Esophagus squamous epithelium (tissue), 5 donors: ENCODE data around the gene NTNG2. TPM values are rescaled to one million over a fixed set of nuclear protein-coding genes. Genes with fewer than 3 reads are reported as not detected.

Source experiments
- DNase-seq: peaks from one replicate; lab custom pipeline; 2025; lab: John Stamatoyannopoulos, UW
- H3K27ac ChIP-seq, 4 donors: fragments of 200-600 bp; sonication (generic); one replicate each; pipeline ENCODE4 v1.5.1; 2016 to 2019; ENCODE audit warnings: mild to moderate bottlenecking in 1 of 4
- H3K27me3 ChIP-seq, 4 donors: fragments of 200-600 bp; sonication (generic); 1 replicate in 3 of 4; 2 replicates in 1 of 4; pipeline versions ENCODE4 v1.5.1 to v1.6.0; 2017 to 2021; ENCODE audit warnings: antibody characterized with exemption in 1 of 4
- H3K36me3 ChIP-seq, 3 donors: fragments of 200-600 bp; sonication (generic); one replicate each; pipeline ENCODE4 v1.5.1; 2016 to 2019
- H3K4me1 ChIP-seq, 3 donors: fragments of 200-600 bp; sonication (generic); one replicate each; pipeline ENCODE4 v1.5.1; 2017 to 2019
- H3K4me3 ChIP-seq, 4 donors: fragments of 200-600 bp; sonication (generic); 1 replicate in 3 of 4; 2 replicates in 1 of 4; pipeline ENCODE4 v1.5.1; 2016 to 2019; ENCODE audit warnings: mild to moderate bottlenecking in 2 of 4, moderate library complexity in 1 of 4
- H3K9me3 ChIP-seq, 3 donors: fragments of 200-600 bp; sonication (generic); one replicate each; pipeline ENCODE4 v1.5.1; 2016 to 2019
- CTCF ChIP-seq, 6 experiments: fragments of 450-650 bp in 4 of 6; fragments of 200-600 bp in 2 of 6; sonication (generic) in 2 of 6; IDR thresholded peaks; one replicate each; pipeline ENCODE4 v1.5.1; 2016 to 2019; ENCODE audit warnings: antibody characterized with exemption in 6 of 6, mild to moderate bottlenecking in 4 of 6, moderate library complexity in 4 of 6
- POLR2A ChIP-seq, 4 donors: fragments of 450-650 bp; IDR thresholded peaks; one replicate each; pipeline ENCODE4 v1.6.1; 2017; ENCODE audit warnings: antibody characterized with exemption in 4 of 4, mild to moderate bottlenecking in 4 of 4, moderate library complexity in 3 of 4
- WGBS, 2 donors: methylation state at CpG; one replicate each; pipeline ENCODE4 v1.1.5; 2018; 5-methylcytosine and 5-hydroxymethylcytosine counted together
- intact Hi-C: fragments of 100-400 bp; cut with DNase I; formaldehyde crosslinking; loops from one replicate; pipeline ENCODE4 v1.15.0; 2022
- total RNA-seq, 4 donors: library from RNA; depleted of rRNA; stranded (reverse); fragments of >200 nt; gene quantifications; one replicate each; pipeline ENCODE4 v1.1.0, GENCODE V29; 2016
- donor health status: DM: yes; HTN: yes; CAD: no.

The NTNG2 gene
- total RNA-seq, 4 donors from 2014 or later: 0.08 to 0.95 (median 0.29) TPM

- intact Hi-C loops: no loop called here
- H3K4me3 ChIP-seq: peak overlapping the region in 2 of 4 donors; percentile 14 to 43
- 2 to 7% methylated on average over 19 to 24 of the region's 24 CpGs for WGBS, 2 donors
- no peak for DNase-seq
- no peaks in the 10 kb centered on the region for H3K9me3 ChIP-seq
- H3K36me3 ChIP-seq: no peaks in the 10 kb centered on the region
- no peak overlapping the region for H3K27ac ChIP-seq
- H3K27me3 ChIP-seq: peaks cover 0 to 98% (median 1%) of the 10 kb centered on the region in 4 donors
- TF ChIP-seq POLR2A (IDR thresholded peaks at IDR 0.05) (no peak), CTCF (IDR thresholded peaks at IDR 0.05) (no peak)
- H3K4me1 ChIP-seq: peaks cover 6 to 11% (median 6%) of the 10 kb centered on the region in 3 donors
Measured at GRCh38 chr9:132141344-132141947, 20.4 kb upstream of the NTNG2 start.

- Histone ChIP-seq H3K4me1 (peaks cover 6 to 11% (median 6%) of the 10 kb centered on the region in 3 donors), H3K27ac (no peak overlapping the region), H3K9me3 (no peaks in the 10 kb centered on the region), H3K4me3 (peak overlapping the region in 1 of 4 donors; percentile 43), H3K27me3 (peaks cover 0 to 98% (median 1%) of the 10 kb centered on the region in 4 donors), H3K36me3 (no peaks in the 10 kb centered on the region)
- WGBS, 2 donors: 26 to 61% methylated on average over 10 to 12 of the region's 12 CpGs
- no peak for DNase-seq
- TF ChIP-seq CTCF (IDR thresholded peaks at IDR 0.05) (no peak), POLR2A (IDR thresholded peaks at IDR 0.05) (no peak)
- intact Hi-C loops: no loop called here
Measured at GRCh38 chr9:132141948-132142594, 19.8 kb upstream of the NTNG2 start.

- H3K9me3 ChIP-seq: no peaks in the 10 kb centered on the region
- no peaks in the 10 kb centered on the region for H3K36me3 ChIP-seq
- H3K4me1 ChIP-seq: peaks cover 6 to 11% (median 6%) of the 10 kb centered on the region in 3 donors
- 24 to 48% methylated on average over 7 to 8 of the region's 9 CpGs for WGBS, 2 donors
- no peak overlapping the region for H3K4me3 ChIP-seq
- no peak for TF ChIP-seq CTCF (IDR thresholded peaks at IDR 0.05)
- no peak for TF ChIP-seq POLR2A (IDR thresholded peaks at IDR 0.05)
- peaks cover 0 to 97% (median 1%) of the 10 kb centered on the region in 4 donors for H3K27me3 ChIP-seq
- no peak overlapping the region for H3K27ac ChIP-seq
- DNase-seq: no peak
- intact Hi-C loops: no loop called here
Measured at GRCh38 chr9:132142924-132143323, 18.9 kb upstream of the NTNG2 start.

GRCh38 chr9:132143359-132143758 lies 18.5 kb upstream of the NTNG2 start:
- WGBS, 2 donors: 21 to 35% methylated on average over 4 to 6 of the region's 6 CpGs
- TF ChIP-seq POLR2A (IDR thresholded peaks at IDR 0.05) (no peak), CTCF (IDR thresholded peaks at IDR 0.05) (no peak)
- intact Hi-C loops: no loop called here

GRCh38 chr9:132144708-132145365 lies 17.0 kb upstream of the NTNG2 start:
- no peaks in the 10 kb centered on the region for H3K36me3 ChIP-seq
- no peak overlapping the region for H3K27ac ChIP-seq
- intact Hi-C loops: no loop called here
- peaks cover 0 to 97% (median 1%) of the 10 kb centered on the region in 4 donors for H3K27me3 ChIP-seq
- no peak for DNase-seq
- no peaks in the 10 kb centered on the region for H3K9me3 ChIP-seq
- 56 to 63% methylated on average over 9 to 10 of the region's 10 CpGs for WGBS, 2 donors
- no peak overlapping the region for H3K4me3 ChIP-seq
- no peak for TF ChIP-seq CTCF (IDR thresholded peaks at IDR 0.05)
- no peak for TF ChIP-seq POLR2A (IDR thresholded peaks at IDR 0.05)
- H3K4me1 ChIP-seq: peaks cover 6 to 11% (median 6%) of the 10 kb centered on the region in 3 donors

More at GRCh38 chr9:132143359-132143758, 18.5 kb upstream of the NTNG2 start:
- H3K36me3 ChIP-seq: no peaks in the 10 kb centered on the region
- no peak for DNase-seq
- no peaks in the 10 kb centered on the region for H3K9me3 ChIP-seq
- peaks cover 6 to 11% (median 6%) of the 10 kb centered on the region in 3 donors for H3K4me1 ChIP-seq
- H3K27ac ChIP-seq: no peak overlapping the region
- H3K4me3 ChIP-seq: no peak overlapping the region
- peaks cover 0 to 97% (median 1%) of the 10 kb centered on the region in 4 donors for H3K27me3 ChIP-seq
